HL-60 (cell line): ENCODE data around the gene WAPL.

ENCODE experiments used
- CTCF ChIP-seq: IDR thresholded peaks from one replicate; pipeline ENCODE4 v1.5.1; 2011; ENCODE audit warnings: low read length, control low read depth, inconsistent platforms; ENCODE audit not compliant: insufficient read depth
- POLR2AphosphoS5 ChIP-seq: IDR thresholded peaks from 2 replicates; pipeline ENCODE4 v1.6.1; 2012; ENCODE audit warnings: low read depth
- SPI1 ChIP-seq: IDR thresholded peaks from 2 replicates; pipeline ENCODE4 v1.6.1; 2012; ENCODE audit warnings: low read depth, mild to moderate bottlenecking, borderline replicate concordance
- TF ChIP-seq, protein P1 (sequence below): IDR thresholded peaks from 2 replicates; pipeline ENCODE4 v1.6.1; 2012; ENCODE audit warnings: low read depth; ENCODE audit not compliant: insufficient replicate concordance

GRCh38 chr10:86504510-86504909 is 17.1 kb downstream of the WAPL start:
- TF ChIP-seq, protein P1, sequence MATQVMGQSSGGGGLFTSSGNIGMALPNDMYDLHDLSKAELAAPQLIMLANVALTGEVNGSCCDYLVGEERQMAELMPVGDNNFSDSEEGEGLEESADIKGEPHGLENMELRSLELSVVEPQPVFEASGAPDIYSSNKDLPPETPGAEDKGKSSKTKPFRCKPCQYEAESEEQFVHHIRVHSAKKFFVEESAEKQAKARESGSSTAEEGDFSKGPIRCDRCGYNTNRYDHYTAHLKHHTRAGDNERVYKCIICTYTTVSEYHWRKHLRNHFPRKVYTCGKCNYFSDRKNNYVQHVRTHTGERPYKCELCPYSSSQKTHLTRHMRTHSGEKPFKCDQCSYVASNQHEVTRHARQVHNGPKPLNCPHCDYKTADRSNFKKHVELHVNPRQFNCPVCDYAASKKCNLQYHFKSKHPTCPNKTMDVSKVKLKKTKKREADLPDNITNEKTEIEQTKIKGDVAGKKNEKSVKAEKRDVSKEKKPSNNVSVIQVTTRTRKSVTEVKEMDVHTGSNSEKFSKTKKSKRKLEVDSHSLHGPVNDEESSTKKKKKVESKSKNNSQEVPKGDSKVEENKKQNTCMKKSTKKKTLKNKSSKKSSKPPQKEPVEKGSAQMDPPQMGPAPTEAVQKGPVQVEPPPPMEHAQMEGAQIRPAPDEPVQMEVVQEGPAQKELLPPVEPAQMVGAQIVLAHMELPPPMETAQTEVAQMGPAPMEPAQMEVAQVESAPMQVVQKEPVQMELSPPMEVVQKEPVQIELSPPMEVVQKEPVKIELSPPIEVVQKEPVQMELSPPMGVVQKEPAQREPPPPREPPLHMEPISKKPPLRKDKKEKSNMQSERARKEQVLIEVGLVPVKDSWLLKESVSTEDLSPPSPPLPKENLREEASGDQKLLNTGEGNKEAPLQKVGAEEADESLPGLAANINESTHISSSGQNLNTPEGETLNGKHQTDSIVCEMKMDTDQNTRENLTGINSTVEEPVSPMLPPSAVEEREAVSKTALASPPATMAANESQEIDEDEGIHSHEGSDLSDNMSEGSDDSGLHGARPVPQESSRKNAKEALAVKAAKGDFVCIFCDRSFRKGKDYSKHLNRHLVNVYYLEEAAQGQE = no peak
- TF ChIP-seq CTCF (no peak), POLR2AphosphoS5 (no peak), SPI1 (no peak)
